Dedifferentiated amniotic fluid mesenchymal stem cell (primary cell): Measurements from ENCODE around the gene MEGF11.

Experiments
- DNase-seq: peaks from one replicate; pipeline ENCODE4 v3.0.0-alpha.2; 2016; ENCODE audit errors: extremely low spot score

Gene MEGF11

DNA sequence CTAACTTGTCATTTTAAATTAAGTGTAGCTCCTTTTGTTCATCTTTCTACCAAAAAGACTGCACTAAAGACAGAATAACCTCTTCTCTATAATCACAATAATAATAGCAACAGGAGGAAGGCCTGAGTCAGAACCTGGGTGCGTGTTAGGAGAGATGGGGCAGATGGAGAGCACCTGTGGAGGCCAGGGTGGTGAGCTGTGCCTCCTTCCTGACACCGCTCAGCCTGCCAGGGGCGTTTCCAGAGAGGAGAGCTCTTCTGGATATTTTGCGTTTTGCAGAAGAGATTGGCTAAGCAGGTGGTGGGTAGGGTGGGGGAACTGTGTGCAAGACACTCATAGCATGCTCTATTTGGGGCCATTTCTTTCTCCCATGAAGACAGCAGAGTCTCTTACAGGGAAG, 83.5 kb downstream of the MEGF11 start:
- no peak for DNase-seq

DNA sequence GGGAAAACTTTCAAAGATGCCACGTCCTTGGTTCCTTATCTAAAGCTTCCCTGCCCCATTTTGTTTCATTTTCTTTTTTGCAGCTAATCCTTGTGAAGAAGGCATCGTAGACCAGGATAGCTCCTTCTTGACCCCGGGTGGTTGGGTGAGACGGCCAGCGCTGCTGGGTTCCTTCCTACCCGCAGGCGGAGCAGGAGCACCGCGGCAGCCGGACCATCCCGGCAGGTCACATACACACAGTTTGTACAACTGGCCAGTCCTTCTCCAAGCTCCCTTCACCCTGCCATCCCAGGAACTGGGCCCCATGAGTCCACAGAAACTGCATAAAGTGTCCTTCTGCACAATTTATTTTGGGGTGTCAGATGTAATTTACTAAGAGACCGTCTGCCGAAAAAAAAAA, 83.9 kb downstream of the MEGF11 start:
- no peak for DNase-seq

GRCh38 chr15:66169023-66169422, 84.5 kb downstream of the MEGF11 start:
- no peak for DNase-seq

GRCh38 chr15:66167854-66168253, 85.7 kb downstream of the MEGF11 start:
- DNase-seq = no peak

- DNase-seq = no peak
Observed at GRCh38 chr15:66165856-66166255, 87.7 kb downstream of the MEGF11 start.

GRCh38 chr15:66164788-66165187, 88.8 kb downstream of the MEGF11 start:
- DNase-seq = no peak

DNA sequence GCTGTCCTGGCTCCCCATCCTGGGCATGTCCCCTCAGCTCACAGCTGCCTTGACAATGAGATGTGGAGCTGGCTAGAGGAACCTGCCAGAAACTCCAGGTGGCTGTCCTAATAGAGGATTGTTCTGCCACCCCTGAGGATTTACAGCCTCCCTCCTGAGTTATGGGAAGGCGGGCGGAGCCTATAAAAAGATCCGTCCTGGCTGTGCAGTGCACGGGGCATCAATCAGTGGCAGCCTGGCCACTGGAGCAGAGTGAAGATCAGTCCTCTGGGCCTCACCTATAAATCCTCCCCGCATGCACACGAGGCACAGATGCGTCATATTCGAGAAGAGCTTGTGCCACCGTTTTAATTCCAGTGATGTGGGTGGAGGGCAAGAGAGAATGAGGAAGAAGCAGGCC, 90.0 kb downstream of the MEGF11 start:
- no peak for DNase-seq

DNA sequence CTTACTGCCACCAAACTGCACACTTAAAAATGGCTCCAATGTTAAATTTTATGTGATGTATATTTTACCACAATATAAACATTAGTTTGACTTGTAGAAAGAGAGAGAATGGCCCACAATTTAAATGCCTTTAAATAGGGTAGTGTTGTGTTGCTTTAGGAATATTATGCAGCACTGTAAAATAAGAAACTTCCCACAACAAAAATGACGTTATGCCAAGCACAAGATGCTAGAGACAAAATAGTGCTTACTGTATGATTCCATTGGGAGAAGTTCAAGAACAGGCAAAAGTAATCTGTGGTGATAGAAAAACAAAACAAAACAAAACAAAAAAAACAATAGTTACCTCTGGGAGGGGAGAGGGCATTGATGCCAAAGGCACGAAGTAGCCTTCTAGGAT, 91.3 kb downstream of the MEGF11 start:
- DNase-seq = no peak

DNA sequence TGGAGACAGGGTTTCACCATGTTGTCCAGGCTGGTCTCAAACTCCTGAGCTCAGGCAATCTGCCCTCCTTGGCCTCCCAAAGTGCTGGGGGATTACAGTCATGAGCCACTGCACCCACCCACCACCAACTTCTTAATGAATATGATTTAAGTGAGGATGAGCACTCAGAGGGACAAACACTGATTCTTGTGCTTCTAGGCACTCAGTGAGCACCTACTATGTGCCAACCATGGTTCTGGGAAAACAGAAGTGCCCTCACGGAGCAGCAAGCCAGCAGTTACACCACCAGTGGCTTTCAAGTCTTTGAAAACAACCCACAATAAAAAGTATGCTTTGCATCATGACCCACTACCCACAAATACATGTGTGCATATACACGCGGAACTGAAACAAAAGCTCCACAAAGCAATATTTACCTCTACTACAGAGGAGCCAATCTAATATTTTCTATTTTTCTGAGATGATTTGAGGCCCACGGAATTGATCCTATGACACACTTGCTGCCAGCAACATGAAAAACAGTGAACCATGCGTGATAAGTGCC, 91.9 kb downstream of the MEGF11 start:
- DNase-seq = no peak

- DNase-seq = no peak
Observed at GRCh38 chr15:66161108-66161507, 92.4 kb downstream of the MEGF11 start.

GRCh38 chr15:66157507-66157906, 96.0 kb downstream of the MEGF11 start:
- DNase-seq = no peak

DNA sequence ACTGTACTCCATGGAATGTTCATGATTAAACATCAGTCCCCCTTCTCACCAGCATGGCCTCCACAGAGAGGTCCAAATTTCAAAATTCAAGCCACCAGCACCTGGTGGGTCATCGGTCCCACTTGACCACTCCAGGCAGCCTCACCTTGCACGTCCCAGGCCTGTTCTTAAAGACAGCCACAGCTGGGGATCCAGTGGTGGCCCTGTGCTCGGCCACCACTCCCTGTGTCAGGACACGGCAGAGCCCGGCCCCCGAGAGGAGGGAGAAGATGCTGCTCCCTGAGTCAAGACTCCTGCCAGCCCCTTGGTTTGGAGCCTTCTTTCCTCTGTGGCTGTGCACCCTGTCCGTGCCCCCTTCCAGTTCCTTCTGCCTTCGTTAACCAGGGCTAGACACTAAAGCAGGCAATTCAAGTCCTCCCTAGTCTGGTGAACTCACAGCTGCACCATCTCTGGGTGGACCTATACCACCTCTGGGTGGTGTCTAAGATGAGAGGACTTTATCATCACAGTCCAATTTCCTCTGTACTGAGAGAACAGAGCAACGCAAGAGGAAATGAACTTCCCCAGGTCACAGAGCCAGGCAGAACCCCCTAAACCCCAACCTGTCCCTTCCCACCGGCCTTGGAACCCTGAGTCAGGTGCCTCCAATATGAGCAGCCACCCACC, 97.1 kb downstream of the MEGF11 start:
- no peak for DNase-seq

GRCh38 chr15:66155065-66155464, 98.5 kb downstream of the MEGF11 start:
- no peak for DNase-seq

- DNase-seq = no peak
Observed at GRCh38 chr15:66154581-66154980, 99.0 kb downstream of the MEGF11 start.

- no peak for DNase-seq
Observed at GRCh38 chr15:66153549-66154415, 99.8 kb downstream of the MEGF11 start.

DNA sequence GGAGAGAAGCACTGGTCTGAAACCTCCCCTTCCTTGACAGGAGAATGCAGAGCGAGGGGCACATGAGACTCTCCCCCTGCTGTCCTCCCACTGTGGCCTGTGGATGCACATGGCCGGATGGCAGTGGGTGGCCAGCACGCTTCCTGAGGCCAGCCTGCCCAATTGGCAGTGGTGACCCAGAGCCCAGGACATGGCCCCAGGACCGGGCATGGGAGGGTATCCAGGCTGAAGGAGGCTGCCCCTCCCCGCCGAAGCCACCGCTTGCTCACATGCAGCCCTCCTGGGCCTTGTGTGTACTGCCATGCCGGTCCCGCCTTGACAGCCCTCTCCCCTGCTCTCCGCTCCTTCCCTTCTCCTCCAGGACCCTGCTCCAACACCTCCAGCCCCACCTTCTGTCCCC, 100.9 kb downstream of the MEGF11 start:
- DNase-seq = no peak

DNA sequence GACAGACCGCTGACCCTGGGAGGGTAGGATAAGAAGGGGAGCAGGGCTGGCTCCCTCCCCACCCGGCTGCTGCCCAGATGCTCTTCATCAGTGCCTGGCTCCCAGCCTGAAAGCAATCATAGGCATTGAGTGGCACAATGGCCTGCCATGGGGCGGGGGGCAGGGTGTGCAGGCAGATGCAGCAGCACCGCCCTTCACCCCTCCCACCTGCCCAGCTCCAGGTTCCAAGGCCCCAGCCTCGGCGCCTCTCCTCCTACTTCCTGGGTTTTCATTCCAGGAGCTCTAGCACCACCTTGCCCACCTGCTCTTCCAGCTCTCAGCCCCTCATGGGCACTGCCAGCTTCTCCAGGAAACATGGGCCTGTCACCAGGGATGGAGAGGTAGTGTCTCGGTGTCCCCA, 101.7 kb downstream of the MEGF11 start:
- no peak for DNase-seq

DNA sequence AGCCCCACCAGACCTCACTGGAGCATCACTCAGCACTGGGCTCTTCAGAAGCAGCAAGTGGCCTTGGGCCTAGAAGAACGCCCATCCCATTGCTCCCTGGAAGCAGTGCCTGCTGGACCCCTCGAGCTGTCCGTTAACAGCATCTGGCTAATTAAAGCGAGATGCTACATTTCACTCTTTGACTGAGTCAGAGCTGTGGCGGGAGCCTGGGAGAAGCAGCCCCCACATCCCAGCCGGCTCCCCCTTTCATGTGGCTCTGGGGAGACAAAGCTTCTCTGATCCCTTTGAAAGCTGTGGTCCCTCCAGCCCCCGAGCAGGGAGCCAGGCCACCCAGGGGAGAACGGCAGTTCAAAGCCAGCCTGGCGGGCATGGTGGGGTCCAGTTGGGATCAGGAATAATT, 103.7 kb downstream of the MEGF11 start:
- DNase-seq = no peak

GRCh38 chr15:66148187-66148586, 105.4 kb downstream of the MEGF11 start:
- no peak for DNase-seq

- no peak for DNase-seq
Observed at GRCh38 chr15:66147440-66147839, 106.1 kb downstream of the MEGF11 start.

- DNase-seq = no peak
Observed at GRCh38 chr15:66145726-66146182, 107.8 kb downstream of the MEGF11 start.

DNA sequence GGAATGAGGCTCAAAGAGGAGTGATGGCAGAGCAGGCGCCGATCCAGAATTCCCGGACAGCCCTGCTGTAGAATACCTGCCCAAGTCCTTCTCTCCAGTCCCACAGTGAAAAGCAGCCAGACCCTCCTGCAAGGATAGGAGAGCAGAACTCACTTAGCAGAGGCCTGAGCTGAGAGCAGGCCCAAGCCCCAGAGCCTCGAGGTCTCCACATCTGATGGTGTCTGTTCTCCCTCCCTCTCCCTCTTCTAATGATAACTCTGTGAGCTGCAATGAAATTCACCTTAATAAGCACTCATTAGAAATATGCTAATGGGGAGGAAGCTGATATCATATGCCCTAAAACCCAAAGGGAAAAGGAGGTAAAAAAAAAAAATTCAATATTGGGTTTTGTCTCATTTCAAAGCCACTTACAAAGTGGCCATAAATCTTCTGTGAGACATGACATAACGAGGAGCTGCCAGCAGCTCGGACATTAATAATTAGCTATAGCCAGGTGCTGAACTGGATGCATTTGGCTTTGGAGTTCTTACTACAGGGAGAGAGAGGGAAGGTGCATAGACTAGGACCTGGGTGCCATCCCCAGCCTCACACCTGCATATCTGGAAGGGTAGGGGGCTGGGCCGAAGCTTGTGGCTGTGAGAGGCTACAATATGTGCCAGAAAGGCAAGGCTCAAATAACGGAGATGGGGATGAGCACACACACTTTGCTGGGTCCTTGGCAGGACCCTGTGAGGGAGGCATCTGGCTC, 108.4 kb downstream of the MEGF11 start:
- no peak for DNase-seq
